Lung (tissue), 12 donors: Measurements from ENCODE around the gene EFCC1. TPM values are rescaled to one million over a fixed set of nuclear protein-coding genes. Genes with fewer than 3 reads are reported as not detected.

Experiments used
- ATAC-seq: fragments of 200-7000 bp; cut with Tn5 transposase; one replicate; pipeline ENCODE4 v1.9.1; 2020; ENCODE audit warnings: moderate number of reproducible peaks; ENCODE audit not compliant: insufficient read depth, low FRiP score
- DNase-seq, 3 donors: peaks; one replicate each; pipeline ENCODE4 v3.0.0-alpha.2; 2013 to 2017
- H3K27ac ChIP-seq, 2 donors: one replicate each; pipeline ENCODE4 v1.5.1; 2013; ENCODE audit warnings: mild to moderate bottlenecking in 2 of 2, moderate library complexity in 2 of 2, control low read depth in 1 of 2, inconsistent platforms in 1 of 2, low read depth in 1 of 2, low read length in 1 of 2
- H3K27me3 ChIP-seq, 3 donors: one replicate each; pipeline ENCODE4 v1.5.1; 2013; ENCODE audit warnings: low read length in 2 of 3; ENCODE audit not compliant: control insufficient read depth in 3 of 3, insufficient read depth in 3 of 3
- H3K36me3 ChIP-seq, 4 donors: one replicate each; pipeline ENCODE4 v1.5.1; 2013; ENCODE audit warnings: low read length in 4 of 4, mild to moderate bottlenecking in 1 of 4, moderate library complexity in 1 of 4; ENCODE audit not compliant: control insufficient read depth in 4 of 4, insufficient read depth in 4 of 4
- H3K4me1 ChIP-seq, 5 donors: one replicate each; pipeline ENCODE4 v1.5.1; 2013; ENCODE audit warnings: low read length in 5 of 5, mild to moderate bottlenecking in 2 of 5, moderate library complexity in 1 of 5; ENCODE audit not compliant: control insufficient read depth in 5 of 5, insufficient read depth in 5 of 5
- H3K4me3 ChIP-seq: one replicate; pipeline ENCODE4 v1.5.1; 2013; ENCODE audit warnings: mild to moderate bottlenecking, control low read depth, moderate library complexity
- H3K9ac ChIP-seq, 2 donors: one replicate each; pipeline ENCODE4 v1.5.1; 2013; ENCODE audit warnings: low read length in 2 of 2, control low read depth in 1 of 2; ENCODE audit not compliant: insufficient read depth in 1 of 2
- H3K9me3 ChIP-seq, 4 donors: one replicate each; pipeline ENCODE4 v1.5.1; 2013; ENCODE audit warnings: low read length in 3 of 4, mild to moderate bottlenecking in 1 of 4, moderate library complexity in 1 of 4; ENCODE audit not compliant: control insufficient read depth in 4 of 4, insufficient read depth in 3 of 4
- CTCF ChIP-seq: IDR thresholded peaks from 2 replicates; pipeline ENCODE4 v1.5.1; 2012; ENCODE audit warnings: mild to moderate bottlenecking; ENCODE audit errors: control extremely low read depth, extremely low read depth
- WGBS, 2 donors: extraction: QIAGEN DNeasy Blood & Tissue Kit; methylation state at CpG; one replicate each; pipeline ENCODE4 v1.1.7; 2013; 5-methylcytosine and 5-hydroxymethylcytosine counted together
- polyA plus RNA-seq, 2 donors: library from polyadenylated mRNA; stranded (reverse); fragments of 200-250 nt; gene quantifications; one replicate each; pipeline ENCODE4 v1.2.1, GENCODE V29; 2013
- total RNA-seq, 2 donors: library from RNA; depleted of rRNA in 1 of 2; stranded (reverse); fragments of >200 nt in 1 of 2; gene quantifications; one replicate each; pipeline ENCODE4 v1.2.1, GENCODE V29; 2014 to 2021
- donor health status: control.
- donor health status: control.
- donor health status: Bipolar disorder and iron deficiency.
- donor health status: healthy.
- donor health status: DM: yes; HTN: yes; CAD: no.

Gene EFCC1
- total and polyA plus RNA-seq, 4 donors = 3.2 to 10.0 (median 6.3) TPM

- 84 to 87% methylated on average over 10 of the region's 10 CpGs for WGBS, 2 donors
- H3K27me3 ChIP-seq = no peaks in the 10 kb centered on the region
- no peak for DNase-seq
- H3K27ac ChIP-seq = no peak overlapping the region
- H3K9me3 ChIP-seq = no peaks in the 10 kb centered on the region
- H3K4me3 ChIP-seq = no peak overlapping the region
- ATAC-seq = no peak
- no peak overlapping the region for H3K9ac ChIP-seq
- H3K4me1 ChIP-seq = peaks cover 0 to 8% (median 0%) of the 10 kb centered on the region in 5 donors
- no peak for TF ChIP-seq CTCF
- peaks cover 0 to 15% (median 2%) of the 10 kb centered on the region in 4 donors for H3K36me3 ChIP-seq
Observed at GRCh38 chr3:129036222-129037092, 35.4 kb downstream of the EFCC1 start.

- H3K36me3 ChIP-seq = peaks cover 0 to 14% (median 2%) of the 10 kb centered on the region in 4 donors
- H3K27me3 ChIP-seq = no peaks in the 10 kb centered on the region
- ATAC-seq = no peak
- TF ChIP-seq CTCF = no peak
- no peaks in the 10 kb centered on the region for H3K9me3 ChIP-seq
- H3K4me1 ChIP-seq = peaks cover 0 to 8% (median 0%) of the 10 kb centered on the region in 5 donors
- WGBS, 2 donors = 0 to 48% methylated on average over 2 of the region's 2 CpGs
- DNase-seq = no peak
- H3K9ac ChIP-seq = no peak overlapping the region
- H3K4me3 ChIP-seq = no peak overlapping the region
- H3K27ac ChIP-seq = no peak overlapping the region
Observed at GRCh38 chr3:129037093-129037419, 36.0 kb downstream of the EFCC1 start.

- TF ChIP-seq CTCF = no peak
- Histone ChIP-seq H3K9me3 (no peaks in the 10 kb centered on the region), H3K9ac (no peak overlapping the region), H3K4me3 (no peak overlapping the region), H3K27me3 (no peaks in the 10 kb centered on the region), H3K27ac (no peak overlapping the region), H3K4me1 (peaks cover 0 to 8% (median 0%) of the 10 kb centered on the region in 5 donors), H3K36me3 (peaks cover 0 to 14% (median 2%) of the 10 kb centered on the region in 4 donors)
- DNase-seq (no peak), ATAC-seq (no peak)
- 88 to 95% methylated on average over 10 of the region's 10 CpGs for WGBS, 2 donors
Observed at GRCh38 chr3:129038121-129038855, 37.2 kb downstream of the EFCC1 start.
